ENCODE data around the gene RAB30. TPM values are rescaled to one million over a fixed set of nuclear protein-coding genes. Genes with fewer than 3 reads are reported as not detected.
"Not testable (repeated sequence)": the region's sequence is repeated elsewhere in the genome, so short reads cannot be mapped to it uniquely, and the experiment has no call there.

RAB30 gene
- total and polyA plus RNA-seq, 9 donors, result 7.3 to 15.0 (median 11.3) TPM

- no peaks in the 10 kb centered on the region for H3K9me3 ChIP-seq (replicated peaks; ENCODE audit: control insufficient read depth, low read depth, low read length)
- no peak for DNase-seq
- H3K27ac ChIP-seq (ENCODE audit: low read length), result no peak overlapping the region
- H3K36me3 ChIP-seq (ENCODE audit: control insufficient read depth, insufficient read depth, low read length), result no peaks in the 10 kb centered on the region
- H3K4me1 ChIP-seq (ENCODE audit: control insufficient read depth, insufficient read depth, low read length), result no peaks in the 10 kb centered on the region
- 86% methylated on average over 1 of the region's 5 CpGs for WGBS (ENCODE audit: insufficient coverage)
- H3K4me3 ChIP-seq (ENCODE audit: low read length), result no peak overlapping the region
- H3K27me3 ChIP-seq (ENCODE audit: control insufficient read depth, insufficient read depth, low read length), result no peaks in the 10 kb centered on the region
These were observed 111.5 kb downstream of the RAB30 start for GRCh38 chr11:82959987-82960778.

- DNase-seq; H3K27me3 ChIP-seq (ENCODE audit: control insufficient read depth, insufficient read depth, low read length); H3K27ac ChIP-seq (ENCODE audit: low read length); H3K4me1 ChIP-seq (ENCODE audit: control insufficient read depth, insufficient read depth, low read length); H3K4me3 ChIP-seq (ENCODE audit: low read length); H3K36me3 ChIP-seq (ENCODE audit: control insufficient read depth, insufficient read depth, low read length); H3K9me3 ChIP-seq (replicated peaks; ENCODE audit: control insufficient read depth, low read depth, low read length): not testable (repeated sequence)
- 79% methylated on average over 7 of the region's 9 CpGs for WGBS (ENCODE audit: insufficient coverage)
These were observed 115.8 kb downstream of the RAB30 start for GRCh38 chr11:82955736-82956453.

GRCh38 chr11:82950502-82950901 is 121.2 kb downstream of the RAB30 start:
- H3K27me3 ChIP-seq (ENCODE audit: control insufficient read depth, insufficient read depth, low read length); H3K4me3 ChIP-seq (ENCODE audit: low read length); H3K27ac ChIP-seq (ENCODE audit: low read length); H3K36me3 ChIP-seq (ENCODE audit: control insufficient read depth, insufficient read depth, low read length); H3K9me3 ChIP-seq (replicated peaks; ENCODE audit: control insufficient read depth, low read depth, low read length); H3K4me1 ChIP-seq (ENCODE audit: control insufficient read depth, insufficient read depth, low read length); DNase-seq: not testable (repeated sequence)
- WGBS (ENCODE audit: insufficient coverage), result no CpG with 5 or more reads among the region's 2 CpGs

DNA sequence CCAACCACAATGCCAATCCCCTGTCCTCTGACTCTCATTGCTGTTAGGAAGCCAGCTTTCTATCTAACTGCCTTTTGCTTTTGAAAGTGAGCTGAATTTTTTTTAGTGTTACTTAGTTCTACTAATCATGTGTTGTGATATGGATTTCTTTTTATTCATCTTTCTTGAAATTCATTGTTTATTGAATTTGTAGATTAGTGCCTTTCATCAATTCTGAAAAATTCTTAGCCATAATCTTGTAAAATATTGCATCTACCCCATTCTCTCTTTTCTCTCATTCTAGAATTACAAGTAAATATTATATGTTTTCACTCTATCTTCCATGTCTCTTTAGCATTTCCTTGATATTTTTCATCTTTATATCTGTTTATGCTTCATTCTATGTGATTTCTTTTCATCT is 122.3 kb downstream of the RAB30 start:
- Histone ChIP-seq H3K36me3 (ENCODE audit: control insufficient read depth, insufficient read depth, low read length) (no peaks in the 10 kb centered on the region), H3K27me3 (ENCODE audit: control insufficient read depth, insufficient read depth, low read length) (peaks cover 2% of the 10 kb centered on the region), H3K4me3 (ENCODE audit: low read length) (no peak overlapping the region), H3K4me1 (ENCODE audit: control insufficient read depth, insufficient read depth, low read length) (no peaks in the 10 kb centered on the region), H3K9me3 (replicated peaks; ENCODE audit: control insufficient read depth, low read depth, low read length) (no peaks in the 10 kb centered on the region), H3K27ac (ENCODE audit: low read length) (no peak overlapping the region)
- no peak for DNase-seq

GRCh38 chr11:82945682-82946081 is 126.0 kb downstream of the RAB30 start:
- Histone ChIP-seq H3K27me3 (ENCODE audit: control insufficient read depth, insufficient read depth, low read length) (peaks cover 2% of the 10 kb centered on the region), H3K4me3 (ENCODE audit: low read length) (no peak overlapping the region), H3K36me3 (ENCODE audit: control insufficient read depth, insufficient read depth, low read length) (no peaks in the 10 kb centered on the region), H3K4me1 (ENCODE audit: control insufficient read depth, insufficient read depth, low read length) (no peaks in the 10 kb centered on the region), H3K9me3 (replicated peaks; ENCODE audit: control insufficient read depth, low read depth, low read length) (no peaks in the 10 kb centered on the region), H3K27ac (ENCODE audit: low read length) (no peak overlapping the region)
- no peak for DNase-seq

DNA sequence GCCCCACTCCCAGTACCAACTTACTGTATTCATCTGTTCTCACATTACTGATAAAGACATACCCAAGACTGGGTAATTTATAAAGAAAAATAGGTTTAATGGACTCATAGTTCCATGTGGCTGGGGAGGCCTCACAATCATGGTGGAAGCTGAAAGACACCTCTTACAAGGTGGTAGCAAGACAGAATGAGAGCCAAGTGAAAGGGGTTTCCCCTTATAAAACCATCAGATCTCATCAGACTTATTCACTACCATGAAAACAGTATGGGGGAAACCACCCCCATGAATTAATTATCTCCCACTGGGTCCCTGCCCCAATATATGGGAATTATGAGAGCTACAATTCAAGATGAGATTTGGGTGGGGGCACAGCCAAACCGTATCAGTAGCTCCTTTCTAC is 126.7 kb downstream of the RAB30 start:
- not testable (repeated sequence) for H3K9me3 ChIP-seq (replicated peaks; ENCODE audit: control insufficient read depth, low read depth, low read length); H3K4me1 ChIP-seq (ENCODE audit: control insufficient read depth, insufficient read depth, low read length); H3K36me3 ChIP-seq (ENCODE audit: control insufficient read depth, insufficient read depth, low read length); H3K4me3 ChIP-seq (ENCODE audit: low read length); H3K27me3 ChIP-seq (ENCODE audit: control insufficient read depth, insufficient read depth, low read length); H3K27ac ChIP-seq (ENCODE audit: low read length); DNase-seq
- no CpG with 5 or more reads among the region's 1 CpG for WGBS (ENCODE audit: insufficient coverage)

GRCh38 chr11:82944198-82944597 is 127.5 kb downstream of the RAB30 start:
- DNase-seq, result no peak
- 60% methylated on average over 1 of the region's 2 CpGs for WGBS (ENCODE audit: insufficient coverage)
- Histone ChIP-seq H3K36me3 (ENCODE audit: control insufficient read depth, insufficient read depth, low read length) (no peaks in the 10 kb centered on the region), H3K4me3 (ENCODE audit: low read length) (no peak overlapping the region), H3K27ac (ENCODE audit: low read length) (no peak overlapping the region), H3K9me3 (replicated peaks; ENCODE audit: control insufficient read depth, low read depth, low read length) (no peaks in the 10 kb centered on the region), H3K27me3 (ENCODE audit: control insufficient read depth, insufficient read depth, low read length) (peaks cover 2% of the 10 kb centered on the region), H3K4me1 (ENCODE audit: control insufficient read depth, insufficient read depth, low read length) (no peaks in the 10 kb centered on the region)

GRCh38 chr11:82943430-82943829 is 128.3 kb downstream of the RAB30 start:
- not testable (repeated sequence) for H3K27ac ChIP-seq (ENCODE audit: low read length); H3K36me3 ChIP-seq (ENCODE audit: control insufficient read depth, insufficient read depth, low read length); H3K9me3 ChIP-seq (replicated peaks; ENCODE audit: control insufficient read depth, low read depth, low read length); H3K4me1 ChIP-seq (ENCODE audit: control insufficient read depth, insufficient read depth, low read length); DNase-seq; H3K27me3 ChIP-seq (ENCODE audit: control insufficient read depth, insufficient read depth, low read length); H3K4me3 ChIP-seq (ENCODE audit: low read length)
- WGBS (ENCODE audit: insufficient coverage), result no CpG with 5 or more reads among the region's 1 CpG

GRCh38 chr11:82942376-82942775 is 129.3 kb downstream of the RAB30 start:
- H3K9me3 ChIP-seq (replicated peaks; ENCODE audit: control insufficient read depth, low read depth, low read length), result no peaks in the 10 kb centered on the region
- WGBS (ENCODE audit: insufficient coverage), result 100% methylated on average over 2 of the region's 2 CpGs
- no peaks in the 10 kb centered on the region for H3K4me1 ChIP-seq (ENCODE audit: control insufficient read depth, insufficient read depth, low read length)
- no peak for DNase-seq
- no peaks in the 10 kb centered on the region for H3K36me3 ChIP-seq (ENCODE audit: control insufficient read depth, insufficient read depth, low read length)
- no peak overlapping the region for H3K27ac ChIP-seq (ENCODE audit: low read length)
- no peak overlapping the region for H3K4me3 ChIP-seq (ENCODE audit: low read length)
- peaks cover 2% of the 10 kb centered on the region for H3K27me3 ChIP-seq (ENCODE audit: control insufficient read depth, insufficient read depth, low read length)

GRCh38 chr11:82939456-82939855 is 132.2 kb downstream of the RAB30 start:
- Histone ChIP-seq H3K27ac (ENCODE audit: low read length) (no peak overlapping the region), H3K4me1 (ENCODE audit: control insufficient read depth, insufficient read depth, low read length) (no peaks in the 10 kb centered on the region), H3K9me3 (replicated peaks; ENCODE audit: control insufficient read depth, low read depth, low read length) (no peaks in the 10 kb centered on the region), H3K27me3 (ENCODE audit: control insufficient read depth, insufficient read depth, low read length) (no peaks in the 10 kb centered on the region), H3K4me3 (ENCODE audit: low read length) (no peak overlapping the region), H3K36me3 (ENCODE audit: control insufficient read depth, insufficient read depth, low read length) (no peaks in the 10 kb centered on the region)
- no CpG with 5 or more reads among the region's 2 CpGs for WGBS (ENCODE audit: insufficient coverage)
- DNase-seq, result no peak
